Lower leg skin (tissue), 3 donors: ENCODE results near the gene TMEM218.

Experiments
- POLR2A ChIP-seq, 2 donors: fragments of 450-650 bp; IDR thresholded peaks; one replicate each; pipeline ENCODE4 v1.6.1; 2016 to 2017; ENCODE audit warnings: antibody characterized with exemption in 2 of 2, mild to moderate bottlenecking in 1 of 2, moderate library complexity in 1 of 2
- TF ChIP-seq, protein P1 (sequence below), 3 donors: fragments of 450-650 bp; IDR thresholded peaks; one replicate each; pipeline ENCODE4 v1.5.1; 2016; ENCODE audit warnings: antibody characterized with exemption in 3 of 3, mild to moderate bottlenecking in 3 of 3, moderate library complexity in 2 of 3

- TF ChIP-seq, protein P1, sequence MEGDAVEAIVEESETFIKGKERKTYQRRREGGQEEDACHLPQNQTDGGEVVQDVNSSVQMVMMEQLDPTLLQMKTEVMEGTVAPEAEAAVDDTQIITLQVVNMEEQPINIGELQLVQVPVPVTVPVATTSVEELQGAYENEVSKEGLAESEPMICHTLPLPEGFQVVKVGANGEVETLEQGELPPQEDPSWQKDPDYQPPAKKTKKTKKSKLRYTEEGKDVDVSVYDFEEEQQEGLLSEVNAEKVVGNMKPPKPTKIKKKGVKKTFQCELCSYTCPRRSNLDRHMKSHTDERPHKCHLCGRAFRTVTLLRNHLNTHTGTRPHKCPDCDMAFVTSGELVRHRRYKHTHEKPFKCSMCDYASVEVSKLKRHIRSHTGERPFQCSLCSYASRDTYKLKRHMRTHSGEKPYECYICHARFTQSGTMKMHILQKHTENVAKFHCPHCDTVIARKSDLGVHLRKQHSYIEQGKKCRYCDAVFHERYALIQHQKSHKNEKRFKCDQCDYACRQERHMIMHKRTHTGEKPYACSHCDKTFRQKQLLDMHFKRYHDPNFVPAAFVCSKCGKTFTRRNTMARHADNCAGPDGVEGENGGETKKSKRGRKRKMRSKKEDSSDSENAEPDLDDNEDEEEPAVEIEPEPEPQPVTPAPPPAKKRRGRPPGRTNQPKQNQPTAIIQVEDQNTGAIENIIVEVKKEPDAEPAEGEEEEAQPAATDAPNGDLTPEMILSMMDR (IDR thresholded peaks at IDR 0.05), result no peak
- TF ChIP-seq POLR2A (IDR thresholded peaks at IDR 0.05), result no peak
Observed at GRCh38 chr11:125138966-125139365, 27.5 kb upstream of the TMEM218 start.
